Activated CD4-positive, alpha-beta T cell treated with anti-CD3 and anti-CD28 coated beads, Interleukin-2, amount 50 U/mL, for 16 hours (primary cell): ENCODE results near the gene CWC25.

Experiments
- DNase-seq: peaks from one replicate; pipeline ENCODE4 v3.0.0-alpha.2; 2020

The CWC25 gene

DNA sequence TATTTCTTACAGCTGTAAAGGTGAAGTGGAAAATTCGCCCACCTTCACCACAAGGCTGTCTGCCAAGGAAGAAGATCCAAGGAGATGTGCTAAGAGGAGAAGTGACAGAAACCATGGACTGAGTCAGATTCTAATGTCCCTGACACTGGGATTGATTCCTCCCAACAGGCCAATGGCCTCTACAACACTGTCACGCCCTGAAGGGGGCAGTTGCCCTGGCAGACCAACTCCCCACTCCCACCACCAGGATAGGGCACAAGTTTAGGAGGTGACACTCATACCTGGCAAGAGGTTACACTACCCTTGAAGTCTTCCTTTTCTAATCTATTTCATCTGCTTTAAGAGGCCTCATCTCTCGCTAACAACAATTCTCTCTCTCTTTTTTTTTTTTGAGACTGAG, 41.9 kb downstream of the CWC25 start:
- DNase-seq: no peak

DNA sequence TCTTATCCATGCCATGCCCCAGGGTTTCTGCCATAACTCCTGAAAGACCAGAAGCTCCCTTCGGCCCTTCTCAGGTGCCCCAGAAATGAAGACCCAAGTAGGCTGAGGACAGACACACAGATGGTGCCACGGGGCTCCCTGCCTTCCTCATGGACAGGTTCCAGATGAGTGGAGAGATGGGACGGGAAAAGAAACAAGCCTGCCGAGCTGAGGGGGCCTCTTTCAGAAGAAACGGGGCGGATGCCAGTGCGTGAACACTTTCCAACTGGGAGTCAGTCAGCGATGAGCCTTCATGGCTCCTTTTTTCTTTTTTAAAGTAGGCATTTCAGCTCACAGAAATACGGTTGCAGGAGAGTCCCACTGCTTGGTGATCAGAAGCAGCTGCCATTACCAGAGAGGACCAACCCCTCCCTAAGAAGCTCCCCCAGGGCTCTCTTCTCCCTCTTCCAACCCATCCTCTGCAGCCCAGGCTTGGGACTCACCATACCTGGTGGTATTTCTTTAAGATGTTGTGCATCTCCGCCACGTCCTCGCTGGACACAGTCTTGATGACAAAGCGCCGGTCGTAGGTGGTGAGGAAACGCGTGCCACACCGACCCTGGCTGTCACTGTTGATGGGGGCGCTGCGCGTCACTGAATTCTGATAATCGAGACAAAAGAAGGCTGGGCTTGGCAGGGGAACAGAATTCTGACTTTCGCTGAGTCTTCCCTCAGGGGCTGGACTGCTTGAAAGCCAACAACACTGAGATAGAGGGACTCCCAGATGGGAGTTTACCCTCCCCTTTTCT, 45.0 kb downstream of the CWC25 start:
- DNase-seq: no peak

DNA sequence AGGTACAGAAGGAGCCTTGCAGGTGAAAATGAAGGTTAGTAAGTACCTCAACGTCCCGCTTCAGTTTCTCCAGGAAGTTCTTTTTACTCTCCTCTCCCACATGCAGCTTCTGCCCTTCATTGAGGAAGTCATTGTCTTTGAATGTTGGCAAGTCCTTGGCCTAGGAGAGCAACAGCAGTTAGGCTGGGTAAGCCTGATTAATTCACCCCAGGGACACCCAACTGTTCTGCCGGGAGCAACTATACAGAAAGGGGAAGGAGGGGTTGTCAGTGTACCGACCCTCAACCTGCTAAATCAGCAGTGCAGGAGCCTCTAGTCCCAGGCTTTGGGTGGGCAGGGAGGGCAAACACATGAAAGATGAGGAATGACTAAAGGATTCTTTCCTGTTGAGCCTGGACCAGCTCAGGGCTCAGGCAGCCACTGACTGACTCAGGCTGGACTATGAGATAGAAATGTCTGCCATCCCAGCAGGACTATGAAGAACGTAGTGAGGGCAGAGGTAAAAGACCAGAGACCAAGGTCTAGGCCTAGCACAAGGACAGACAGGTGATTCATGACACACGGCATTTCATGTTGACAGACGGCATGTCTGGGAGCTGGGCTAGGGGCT, 47.4 kb downstream of the CWC25 start:
- DNase-seq: no peak

DNA sequence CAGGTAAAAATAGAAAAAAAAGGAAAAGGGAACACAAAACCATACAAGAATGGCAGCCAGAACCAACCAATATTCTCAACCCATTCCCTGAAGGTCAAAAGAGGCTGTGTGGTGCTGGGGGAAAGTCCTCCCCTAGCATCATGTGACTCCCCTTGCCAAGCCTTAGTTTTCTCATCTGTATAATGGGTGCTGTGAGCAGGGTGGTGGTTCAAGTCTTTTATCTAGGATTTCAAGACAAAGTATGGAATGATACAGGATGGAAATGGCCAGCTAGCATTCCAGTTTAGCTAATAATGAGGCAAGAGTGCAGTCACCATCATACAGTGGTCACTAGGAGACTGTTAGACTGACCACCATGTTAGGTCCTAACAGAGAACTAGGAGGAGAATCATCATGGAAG, 51.9 kb downstream of the CWC25 start:
- no peak for DNase-seq

DNA sequence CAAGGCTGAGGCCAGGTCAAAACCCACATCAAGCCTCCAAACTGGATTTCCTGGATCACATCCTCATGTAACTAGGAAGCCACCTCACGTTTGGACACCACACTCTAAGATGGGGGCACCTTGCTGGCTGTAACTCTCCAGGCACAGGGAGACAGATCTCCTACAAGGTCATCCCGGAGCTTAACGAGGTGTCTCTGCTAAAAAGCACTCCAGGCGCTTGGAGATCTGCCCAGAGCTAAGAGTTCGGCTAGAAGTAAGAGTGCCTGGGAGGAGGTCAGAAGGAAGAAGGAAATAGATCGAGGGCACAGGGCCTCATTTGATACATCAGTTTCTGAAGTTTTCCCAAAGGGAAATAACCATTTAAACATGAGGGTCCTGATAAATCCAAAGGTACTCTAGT, 56.7 kb downstream of the CWC25 start:
- no peak for DNase-seq

DNA sequence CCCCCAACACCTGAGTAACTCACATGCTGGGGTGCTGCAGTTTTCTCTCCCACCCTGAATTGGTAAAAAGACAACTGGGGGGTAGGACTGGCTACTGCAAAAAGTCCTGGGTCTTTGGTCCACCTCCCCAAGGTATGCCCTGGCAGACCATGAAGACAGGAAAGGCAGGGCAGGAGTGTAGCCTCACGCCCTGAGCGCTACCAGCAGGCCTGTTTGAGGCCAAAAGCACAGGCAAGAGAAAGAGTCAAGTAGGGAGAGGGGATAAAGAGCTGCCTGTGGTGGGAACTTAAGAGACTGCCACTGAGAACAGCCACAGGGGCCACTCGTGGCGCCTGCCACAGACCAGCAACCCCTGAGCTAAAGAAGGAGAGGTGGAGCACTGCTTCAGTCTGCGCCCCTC, 58.8 kb downstream of the CWC25 start:
- DNase-seq: no peak

DNA sequence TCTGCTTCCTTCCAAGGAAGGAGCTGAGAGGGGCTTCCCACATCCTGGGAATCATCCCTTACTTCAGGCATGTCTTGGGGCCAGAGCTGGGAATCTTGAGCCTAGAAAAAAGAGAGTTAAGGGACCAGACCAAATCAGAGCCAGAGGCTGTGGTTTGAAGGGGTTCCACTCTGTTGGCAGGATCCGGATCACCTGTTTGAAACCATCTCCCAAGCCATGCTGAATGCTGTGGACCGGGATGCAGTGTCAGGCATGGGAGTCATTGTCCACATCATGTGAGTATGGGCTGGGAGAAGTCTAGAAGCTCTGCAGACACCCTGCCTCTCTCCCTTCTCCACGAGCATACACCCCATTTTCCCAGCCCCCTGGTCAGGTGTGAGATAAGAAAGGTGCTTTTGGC, 62.9 kb downstream of the CWC25 start:
- no peak for DNase-seq

DNA sequence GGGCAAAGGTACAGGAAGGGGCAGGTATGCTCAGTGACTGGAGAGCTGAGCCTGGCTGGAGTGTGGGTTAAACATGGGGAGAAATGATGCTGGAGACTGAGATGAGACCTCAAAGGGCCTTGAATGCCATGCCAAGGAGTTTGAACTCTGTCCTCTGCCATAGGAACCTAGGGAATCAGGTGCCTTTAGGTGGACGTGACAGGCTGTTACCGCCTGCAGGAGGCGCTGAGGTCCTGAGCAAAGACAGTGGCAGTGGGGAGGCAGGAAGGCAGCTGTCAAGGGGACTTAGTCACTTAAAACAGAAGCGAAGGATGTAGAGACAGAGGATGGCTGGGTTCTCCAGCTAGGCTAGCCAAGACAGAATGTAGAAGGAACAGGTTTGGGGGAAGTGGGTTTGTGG, 63.5 kb downstream of the CWC25 start:
- DNase-seq: peak; percentile 29

DNA sequence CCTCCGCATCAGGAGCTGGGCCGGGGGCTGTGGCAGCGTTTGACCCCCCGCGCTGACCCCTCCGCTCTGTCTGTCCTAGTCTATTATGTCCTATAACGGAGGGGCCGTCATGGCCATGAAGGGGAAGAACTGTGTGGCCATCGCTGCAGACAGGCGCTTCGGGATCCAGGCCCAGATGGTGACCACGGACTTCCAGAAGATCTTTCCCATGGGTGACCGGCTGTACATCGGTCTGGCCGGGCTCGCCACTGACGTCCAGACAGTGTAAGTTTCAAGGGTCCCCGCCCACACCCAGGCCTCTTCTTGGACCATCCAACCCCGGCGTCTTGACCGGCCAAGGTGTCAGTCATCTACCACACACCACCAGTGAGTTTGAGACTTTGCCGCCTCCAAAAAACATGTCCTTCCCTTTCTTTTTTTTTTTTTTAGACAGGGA, 72.0 kb downstream of the CWC25 start:
- no peak for DNase-seq

DNA sequence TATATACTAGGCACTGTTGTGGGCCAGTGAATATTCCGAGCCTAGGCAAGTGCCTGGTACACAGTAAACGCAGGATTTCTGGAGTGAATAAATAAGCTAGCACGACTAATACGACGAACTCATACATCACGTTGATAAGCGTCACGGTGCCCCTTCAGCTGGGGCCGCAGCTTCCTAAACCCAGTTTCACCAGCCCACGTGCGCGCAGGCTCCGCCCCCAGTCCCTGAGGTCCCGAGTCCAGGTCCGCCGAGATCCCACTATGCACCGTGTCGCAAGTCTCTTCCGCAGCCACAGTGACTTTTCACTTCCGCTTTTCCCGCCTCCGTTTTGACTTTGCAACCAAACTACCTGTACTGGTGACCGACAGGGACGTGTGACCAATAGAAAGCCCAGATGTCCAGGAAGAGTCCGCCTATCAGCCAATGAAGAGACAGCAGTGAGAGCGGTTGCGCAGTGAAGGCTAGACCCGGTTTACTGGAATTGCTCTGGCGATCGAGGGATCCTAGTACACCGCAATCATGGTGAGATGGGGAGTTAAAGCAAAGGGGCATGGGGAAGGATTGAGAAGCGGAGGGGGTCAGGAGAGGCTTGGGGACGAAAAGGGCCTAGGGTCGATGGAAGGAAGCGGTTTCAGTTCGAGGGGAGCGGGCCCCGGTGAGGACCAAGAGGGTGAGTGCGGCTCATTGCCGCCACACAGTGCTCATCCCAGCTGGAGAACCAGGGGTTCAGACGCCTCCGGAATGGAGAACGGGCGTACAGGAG, 72.6 kb downstream of the CWC25 start, which contains the start of gene PSMB3:
Gene PSMB3, plus strand, starts transcription at position 434 of the 763 bp plus-strand sequence. Its CDS starts 86 bp downstream, at position 520.
- peak; percentile 100 for DNase-seq

DNA sequence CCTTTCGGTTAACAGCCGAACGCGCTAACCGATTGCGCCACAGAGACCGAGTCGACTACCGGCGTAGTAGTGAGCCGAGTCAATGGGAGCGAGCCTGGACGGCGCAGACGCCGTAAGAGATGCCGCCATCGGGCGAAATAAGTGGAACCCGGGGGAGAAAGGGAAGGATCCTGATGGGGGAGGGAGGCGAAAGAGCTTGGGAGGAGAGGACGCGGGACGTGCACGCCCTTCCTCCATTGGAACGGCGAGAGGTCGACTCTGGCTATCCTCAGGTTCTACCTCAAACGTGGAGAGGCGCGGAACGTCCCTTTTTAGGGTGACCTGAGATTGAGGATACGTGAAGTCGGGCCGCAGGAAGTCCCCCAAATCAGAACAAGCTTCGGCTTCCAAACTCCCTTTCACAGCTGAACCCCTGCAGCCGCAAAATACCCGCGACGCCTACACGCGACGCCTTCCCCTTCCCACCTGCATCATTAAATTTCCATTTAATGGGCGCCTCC, 73.3 kb downstream of the CWC25 start:
- DNase-seq: peak; percentile 85

DNA sequence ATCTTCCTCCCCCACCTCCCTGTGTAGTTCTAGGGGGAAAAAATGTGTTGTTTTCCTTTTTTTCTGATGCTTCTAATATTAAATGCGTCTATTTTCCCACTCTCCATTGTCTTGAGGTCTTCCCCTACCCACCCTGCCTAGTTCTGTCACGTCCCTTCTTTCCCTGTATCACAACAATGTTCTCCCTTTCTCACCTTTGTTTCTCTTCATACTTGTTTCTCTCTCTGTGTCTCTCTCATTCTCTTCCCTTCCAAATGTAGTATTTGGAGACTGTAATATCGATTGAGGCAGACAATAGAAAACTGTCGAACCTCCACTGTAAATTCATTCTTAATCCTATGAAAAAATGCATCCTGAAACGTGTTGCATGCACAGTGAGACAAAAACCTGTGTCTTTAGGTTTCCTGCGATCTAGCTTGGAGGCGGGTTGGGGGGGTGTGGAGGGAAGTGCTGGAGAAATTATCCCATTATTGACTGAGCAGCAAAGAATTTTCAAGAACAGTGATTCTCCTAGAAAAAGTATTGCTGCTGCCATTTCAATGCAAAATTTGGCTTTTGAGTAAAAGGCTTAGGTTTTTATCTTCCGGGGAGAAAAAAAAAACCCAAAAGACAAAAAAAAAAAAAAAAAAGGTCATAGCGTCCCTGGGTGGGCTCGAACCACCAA, 73.8 kb downstream of the CWC25 start:
- no peak for DNase-seq
